ENCODE results near the gene PANK1. TPM values are rescaled to one million over a fixed set of nuclear protein-coding genes. Genes with fewer than 3 reads are reported as not detected.

PANK1 gene
- total and polyA plus RNA-seq, 2 of the 4 experiments (the other 2 are of a cell fraction): 3.0 to 8.8 TPM

GRCh38 chr10:89668386-89669071 is 23.5 kb upstream of the PANK1 start:
- no peak overlapping the region for H3K23ac ChIP-seq (ENCODE audit: low read depth, low read length)

More at GRCh38 chr10:89668386-89669071, 23.5 kb upstream of the PANK1 start:
- no peak for TF ChIP-seq MAFK (IDR thresholded peaks at IDR 0.05; ENCODE audit: low read depth, low read length)
- TF ChIP-seq RAD21 (IDR thresholded peaks at IDR 0.05; ENCODE audit: low read length): no peak
- TF ChIP-seq BHLHE40 (IDR thresholded peaks at IDR 0.05; ENCODE audit: low read depth, low read length): no peak
- no peak for TF ChIP-seq RFX5 (IDR thresholded peaks at IDR 0.05; ENCODE audit: low read depth, low read length)
- no peak for TF ChIP-seq MAZ (IDR thresholded peaks at IDR 0.05; ENCODE audit: borderline replicate concordance, low read depth, low read length)
- no peak for TF ChIP-seq SMC3 (IDR thresholded peaks at IDR 0.05; ENCODE audit: low read depth, low read length)
- no peak for TF ChIP-seq CHD1 (IDR thresholded peaks at IDR 0.05; ENCODE audit: low read depth, low read length)
- no peak for TF ChIP-seq CEBPB (IDR thresholded peaks at IDR 0.05; ENCODE audit: low read depth, low read length)
- no peak for TF ChIP-seq ELK1 (IDR thresholded peaks at IDR 0.05; ENCODE audit: borderline replicate concordance, low read depth, low read length)
- TF ChIP-seq POLR2A (IDR thresholded peaks at IDR 0.05; ENCODE audit: low read depth, low read length): no peak
- no peak for TF ChIP-seq CTCF (conservative IDR thresholded peaks at IDR 0.05; ENCODE audit: low read depth, low read length)
- TF ChIP-seq FOS (IDR thresholded peaks at IDR 0.05; ENCODE audit: low read depth, low read length): no peak
- Histone ChIP-seq H3K14ac (replicated peaks; ENCODE audit: low read depth, low read length) (no peak overlapping the region), H3K27me3 (ENCODE audit: control insufficient read depth, insufficient read depth, low read length) (no peaks in the 10 kb centered on the region; the same call in 1 of the 2 replicates), H3K4me3 (ENCODE audit: insufficient read depth, low read depth, low read length) (no peak overlapping the region), H3K9me3 (ENCODE audit: control insufficient read depth, insufficient read depth, low read length) (no peaks in the 10 kb centered on the region), H3K79me1 (ENCODE audit: low read depth in 1 of 2, low read length in 2 of 2) (no peaks in the 10 kb centered on the region), H4K5ac (ENCODE audit: low read depth, low read length) (no peak overlapping the region), H3K56ac (ENCODE audit: extremely low read depth, insufficient read depth, low read length) (no peak overlapping the region), H2BK15ac (ENCODE audit: low read depth, low read length) (no peak overlapping the region), H3K18ac (ENCODE audit: low read depth, low read length) (no peak overlapping the region), H3K9ac (ENCODE audit: low read depth, low read length) (no peak overlapping the region), H4K8ac (ENCODE audit: low read depth in 2 of 2, low read length in 2 of 2) (no peak overlapping the region), H3K4me1 (ENCODE audit: control insufficient read depth, insufficient read depth, low read length) (peaks cover 2% of the 10 kb centered on the region; the same call in 1 of the 2 replicates), H3K4me2 (ENCODE audit: low read depth, low read length) (no peak overlapping the region), H2BK5ac (ENCODE audit: low read depth, low read length, poor library complexity, severe bottlenecking) (no peak overlapping the region), H3K36me3 (ENCODE audit: control insufficient read depth, insufficient read depth, low read length) (no peaks in the 10 kb centered on the region), H2BK20ac (ENCODE audit: low read depth, low read length) (no peak overlapping the region), H4K20me1 (ENCODE audit: insufficient read depth, low read length) (no peaks in the 10 kb centered on the region), H3K27ac (ENCODE audit: insufficient read depth, low read length) (no peak overlapping the region), H2AK5ac (ENCODE audit: low read depth, low read length) (no peak overlapping the region), H2BK120ac (ENCODE audit: low read depth, low read length) (no peak overlapping the region), H4K91ac (ENCODE audit: insufficient read depth, low read depth, low read length) (no peak overlapping the region), H3K9me1 (ENCODE audit: insufficient read depth, low read length) (no peaks in the 10 kb centered on the region), H3K4ac (ENCODE audit: low read depth, low read length) (no peak overlapping the region), H2AK9ac (replicated peaks; ENCODE audit: low read depth, low read length, poor library complexity) (no peak overlapping the region), H2AFZ (replicated peaks; ENCODE audit: low read length, poor library complexity) (no peak overlapping the region)
- DNase-seq (no peak), ATAC-seq (ENCODE audit: low read depth) (no peak)
- no CpG with 5 or more reads among the region's 3 CpGs for WGBS, 2 experiments (ENCODE audit: extremely low coverage in 2 of 2, insufficient read length in 1 of 2)
- in situ Hi-C loops (cut with MboI; ENCODE audit: low sequenced_read_pairs): no loop called here
- intact Hi-C loops (cut with micrococcal nuclease): no loop called here
- ChIA-PET POLR2A (ENCODE audit: unreplicated experiment) (no interaction called here), CTCF (no interaction called here)
- dilution Hi-C loops (cut with HindIII; ENCODE audit: low sequenced_read_pairs, unreplicated experiment): no loop called here
- BruUV-seq (replicated peaks): no TSS peak

Data from IMR-90 (cell line).